IMR-90 (cell line): ENCODE results near the gene NEU1. TPM values are rescaled to one million over a fixed set of nuclear protein-coding genes. Genes with fewer than 3 reads are reported as not detected.

Experiments used
- ATAC-seq: fragments of 200-7000 bp; cut with Tn5 transposase; 2 replicates; pipeline ENCODE4 v1.9.1; 2020; ENCODE audit warnings: low read depth, mild to moderate bottlenecking, moderate library complexity
- BruUV-seq: library from RNA; stranded (reverse); fragments of 400-500 nt; replicated peaks from 2 replicates; lab custom pipeline; 2021; lab: Mats Ljungman, UMichigan
- CTCF ChIA-PET: fragments of 300-600 bp; formaldehyde crosslinking; extraction: SDS; loops from one replicate; lab custom pipeline; 2021; ENCODE audit warnings: antibody characterized with exemption; lab: Yijun Ruan, JAX
- POLR2A ChIA-PET: fragments of 300-600 bp; sonication (Branson Sonifier 250); formaldehyde crosslinking; loops from one replicate; lab custom pipeline; 2022; ENCODE audit warnings: antibody characterized with exemption; ENCODE audit not compliant: unreplicated experiment; lab: Charles Lee
- DNase-seq: peaks from one replicate; pipeline ENCODE4 v3.0.0; 2013
- H2AFZ ChIP-seq: replicated peaks from 2 replicates; pipeline ENCODE3; 2013; ENCODE audit warnings: low read length, mild to moderate bottlenecking; ENCODE audit not compliant: poor library complexity
- H2AK5ac ChIP-seq: 2 replicates; pipeline ENCODE4 v1.6.1; 2013; ENCODE audit warnings: low read depth, low read length, inconsistent platforms
- H2AK9ac ChIP-seq: replicated peaks from 2 replicates; pipeline ENCODE3; 2013; ENCODE audit warnings: mild to moderate bottlenecking, low read depth, low read length, moderate library complexity; ENCODE audit not compliant: poor library complexity
- H2BK120ac ChIP-seq: 2 replicates; pipeline ENCODE4 v1.6.1; 2013; ENCODE audit warnings: low read depth, low read length, inconsistent platforms
- H2BK15ac ChIP-seq: 3 replicates; pipeline ENCODE4 v1.6.1; 2013; ENCODE audit warnings: low read depth, low read length, inconsistent platforms
- H2BK20ac ChIP-seq: 2 replicates; pipeline ENCODE4 v1.6.1; 2013; ENCODE audit warnings: low read depth, mild to moderate bottlenecking, inconsistent platforms, low read length, moderate library complexity
- H2BK5ac ChIP-seq: 2 replicates; pipeline ENCODE4 v1.6.1; 2013; ENCODE audit warnings: mild to moderate bottlenecking, low read depth, low read length, inconsistent platforms; ENCODE audit not compliant: poor library complexity, severe bottlenecking
- H3K14ac ChIP-seq: replicated peaks from 2 replicates; pipeline ENCODE4 v1.6.1; 2013; ENCODE audit warnings: low read depth, low read length, inconsistent platforms
- H3K18ac ChIP-seq: 2 replicates; pipeline ENCODE4 v1.6.1; 2013; ENCODE audit warnings: low read depth, low read length, control low read depth
- H3K23ac ChIP-seq: 2 replicates; pipeline ENCODE4 v1.6.1; 2013; ENCODE audit warnings: low read depth, low read length, inconsistent platforms
- H3K27ac ChIP-seq: 2 replicates; pipeline ENCODE4 v1.5.1; 2013; ENCODE audit warnings: mild to moderate bottlenecking, control low read depth, low read length; ENCODE audit not compliant: insufficient read depth
- H3K27me3 ChIP-seq: 2 replicates; pipeline ENCODE4 v1.6.1; 2013; ENCODE audit warnings: low read length; ENCODE audit not compliant: control insufficient read depth, insufficient read depth
- H3K36me3 ChIP-seq: 2 replicates; pipeline ENCODE4 v1.6.1; 2013; ENCODE audit warnings: low read length, mixed read lengths; ENCODE audit not compliant: control insufficient read depth, insufficient read depth
- H3K4ac ChIP-seq: 2 replicates; pipeline ENCODE4 v1.6.1; 2013; ENCODE audit warnings: low read depth, low read length, inconsistent platforms
- H3K4me1 ChIP-seq: 2 replicates; pipeline ENCODE4 v1.6.1; 2013; ENCODE audit warnings: low read length, mixed read lengths; ENCODE audit not compliant: control insufficient read depth, insufficient read depth
- H3K4me2 ChIP-seq: 2 replicates; pipeline ENCODE4 v1.6.1; 2013; ENCODE audit warnings: low read depth, mild to moderate bottlenecking, control low read depth, low read length, moderate library complexity
- H3K4me3 ChIP-seq: 2 replicates; pipeline ENCODE4 v1.5.1; 2013; ENCODE audit warnings: low read depth, mild to moderate bottlenecking, control low read depth, low read length, moderate library complexity; ENCODE audit not compliant: insufficient read depth
- H3K56ac ChIP-seq: 2 replicates; pipeline ENCODE4 v1.6.1; 2013; ENCODE audit warnings: low read length, inconsistent platforms; ENCODE audit not compliant: insufficient read depth; ENCODE audit errors: extremely low read depth
- H3K79me1 ChIP-seq, 2 experiments: 2 replicates each; pipeline ENCODE4 v1.6.1; 2013; ENCODE audit warnings: low read length in 2 of 2, inconsistent platforms in 1 of 2, low read depth in 1 of 2
- H3K9ac ChIP-seq: 2 replicates; pipeline ENCODE4 v1.6.1; 2013; ENCODE audit warnings: low read depth, low read length, control low read depth
- H3K9me1 ChIP-seq: 2 replicates; pipeline ENCODE4 v1.6.1; 2013; ENCODE audit warnings: low read length, inconsistent platforms; ENCODE audit not compliant: insufficient read depth
- H3K9me3 ChIP-seq: 2 replicates; pipeline ENCODE4 v1.6.1; 2013; ENCODE audit warnings: low read length; ENCODE audit not compliant: control insufficient read depth, insufficient read depth
- H4K20me1 ChIP-seq: 2 replicates; pipeline ENCODE4 v1.6.1; 2013; ENCODE audit warnings: low read length, inconsistent platforms; ENCODE audit not compliant: insufficient read depth
- H4K5ac ChIP-seq: 2 replicates; pipeline ENCODE4 v1.6.1; 2013; ENCODE audit warnings: mild to moderate bottlenecking, low read depth, low read length, control low read depth
- H4K8ac ChIP-seq, 2 experiments: 2 replicates each; pipeline ENCODE4 v1.6.1; 2013; ENCODE audit warnings: low read depth in 2 of 2, low read length in 2 of 2, control low read depth in 1 of 2, inconsistent platforms in 1 of 2
- H4K91ac ChIP-seq: 2 replicates; pipeline ENCODE4 v1.6.1; 2013; ENCODE audit warnings: low read depth, low read length, inconsistent platforms; ENCODE audit not compliant: insufficient read depth
- BHLHE40 ChIP-seq: fragments of 150-350 bp; IDR thresholded peaks from 2 replicates; pipeline ENCODE4 v1.6.1; 2016; ENCODE audit warnings: mild to moderate bottlenecking, low read depth, low read length
- CHD1 ChIP-seq: IDR thresholded peaks from 2 replicates; pipeline ENCODE4 v1.6.1; 2012; ENCODE audit warnings: low read depth, low read length, improper control_type of control experiment
- CTCF ChIP-seq: conservative IDR thresholded peaks from 2 replicates; pipeline ENCODE4 v1.5.1; 2012; ENCODE audit warnings: mild to moderate bottlenecking, low read depth, low read length, improper control_type of control experiment
- ELK1 ChIP-seq: fragments of 150-350 bp; IDR thresholded peaks from 2 replicates; pipeline ENCODE4 v1.6.1; 2016; ENCODE audit warnings: low read depth, mild to moderate bottlenecking, low read length, moderate library complexity, borderline replicate concordance
- FOS ChIP-seq: fragments of 150-350 bp; IDR thresholded peaks from 2 replicates; pipeline ENCODE4 v1.6.1; 2016; ENCODE audit warnings: low read depth, low read length
- MAZ ChIP-seq: IDR thresholded peaks from 2 replicates; pipeline ENCODE4 v1.6.1; 2012; ENCODE audit warnings: low read depth, mild to moderate bottlenecking, low read length, improper control_type of control experiment, moderate library complexity, borderline replicate concordance
- NFE2L2 ChIP-seq: fragments of 150-350 bp; IDR thresholded peaks from 2 replicates; pipeline ENCODE4 v1.6.1; 2016; ENCODE audit warnings: low read depth, mild to moderate bottlenecking, low read length
- POLR2A ChIP-seq: IDR thresholded peaks from 2 replicates; pipeline ENCODE4 v1.6.1; 2012; ENCODE audit warnings: mild to moderate bottlenecking, low read depth, low read length
- RAD21 ChIP-seq: IDR thresholded peaks from 2 replicates; pipeline ENCODE4 v1.6.1; 2012; ENCODE audit warnings: low read length, improper control_type of control experiment
- RCOR1 ChIP-seq: IDR thresholded peaks from 2 replicates; pipeline ENCODE4 v1.6.1; 2012; ENCODE audit warnings: mild to moderate bottlenecking, low read length, improper control_type of control experiment; ENCODE audit not compliant: insufficient replicate concordance
- RFX5 ChIP-seq: IDR thresholded peaks from 2 replicates; pipeline ENCODE4 v1.8.0; 2012; ENCODE audit warnings: low read depth, mild to moderate bottlenecking, low read length, moderate library complexity
- SMC3 ChIP-seq: fragments of 150-350 bp; IDR thresholded peaks from 2 replicates; pipeline ENCODE4 v1.6.1; 2016; ENCODE audit warnings: low read depth, mild to moderate bottlenecking, antibody characterized with exemption, low read length, moderate library complexity
- USF2 ChIP-seq: fragments of 150-350 bp; IDR thresholded peaks from 2 replicates; pipeline ENCODE4 v1.6.1; 2017; ENCODE audit warnings: mild to moderate bottlenecking, antibody characterized with exemption, low read length, low read depth
- WGBS, 2 experiments: methylation state at CpG; one replicate each; pipeline versions ENCODE4 v1.1.5 to v1.1.7; 2013; ENCODE audit warnings: missing lambda C conversion rate in 2 of 2; ENCODE audit not compliant: insufficient read length in 1 of 2; ENCODE audit errors: extremely low coverage in 2 of 2; 5-methylcytosine and 5-hydroxymethylcytosine counted together
- dilution Hi-C: fragments of 300-500 bp; cut with HindIII; formaldehyde crosslinking; loops from one replicate; pipeline ENCODE4 v1.14.3; 2018; ENCODE audit warnings: low sequenced_read_pairs; ENCODE audit not compliant: unreplicated experiment
- in situ Hi-C: fragments of 300-500 bp; cut with MboI; formaldehyde crosslinking; loops from 3 replicates; pipeline ENCODE4 v1.14.3; 2019; ENCODE audit warnings: low sequenced_read_pairs, inconsistent platforms, mixed read lengths
- intact Hi-C: fragments of 100-400 bp; cut with micrococcal nuclease; formaldehyde crosslinking; loops from 2 replicates; pipeline ENCODE4 v1.10.0; 2022
- polyA plus RNA-seq, 3 experiments: library from polyadenylated mRNA; depleted of rRNA; stranded (reverse); fragments of >200 nt; gene quantifications; 2 replicates each; pipeline ENCODE4 v1.2.3, GENCODE V29; 2012; ENCODE audit warnings: low replicate concordance in 1 of 3
- total RNA-seq: library from RNA; depleted of rRNA; stranded (reverse); fragments of >200 nt; gene quantifications from 2 replicates; pipeline ENCODE4 v1.2.3, GENCODE V29; 2012

Gene NEU1
- total and polyA plus RNA-seq, 2 of the 4 experiments (the other 2 are of a cell fraction): 28.5 to 36.2 TPM

GRCh38 chr6:31874836-31875572 is 12.4 kb upstream of the NEU1 start:
- Histone ChIP-seq H2BK20ac (peak overlapping the region; percentile 19; the same call in 1 of the 2 replicates), H2BK15ac (no peak overlapping the region), H2AK9ac (no peak overlapping the region), H3K14ac (0 out of 2 replicates have a peak overlapping the region, but pooled peaks have one; percentile 3), H3K4me2 (no peak overlapping the region), H3K18ac (no peak overlapping the region), H3K4ac (peak overlapping the region; percentile 27; the same call in 1 of the 2 replicates), H3K27ac (no peak overlapping the region), H4K8ac (no peak overlapping the region), H2AFZ (no peak overlapping the region), H4K20me1 (no peaks in the 10 kb centered on the region), H2AK5ac (no peak overlapping the region), H3K23ac (no peak overlapping the region), H4K91ac (no peak overlapping the region), H3K4me1 (peaks cover 14% of the 10 kb centered on the region), H3K9me3 (no peaks in the 10 kb centered on the region), H3K36me3 (peaks cover 6% of the 10 kb centered on the region), H3K9ac (no peak overlapping the region), H3K56ac (no peak overlapping the region), H2BK120ac (no peak overlapping the region), H4K5ac (no peak overlapping the region), H3K27me3 (no peaks in the 10 kb centered on the region), H3K79me1 (no peaks in the 10 kb centered on the region), H3K9me1 (peaks cover 3% of the 10 kb centered on the region; the same call in 1 of the 2 replicates), H3K4me3 (no peak overlapping the region), H2BK5ac (no peak overlapping the region)
- TF ChIP-seq SMC3 (no peak), CTCF (no peak), RFX5 (no peak), USF2 (no peak), ELK1 (no peak), POLR2A (no peak), CHD1 (no peak), RAD21 (no peak), NFE2L2 (no peak), MAZ (no peak), RCOR1 (no peak), BHLHE40 (no peak), FOS (no peak)
- dilution Hi-C loops (no loop called here), intact Hi-C loops (no loop called here), in situ Hi-C loops (no loop called here)
- DNase-seq (peak; percentile 66), ATAC-seq (peak; percentile 57)
- ChIA-PET POLR2A (interaction anchor here (0.6 kb wide), 1 partner anchor 328 kb away, joined by 13 read pairs; the partner anchor contains the start of gene ATP6V1G2), CTCF (interaction anchor here (1.2 kb wide), 1 partner anchor 15 kb away, joined by 7 read pairs; no protein-coding TSS in a partner anchor)
- 50% methylated on average over 2 of the region's 5 CpGs; no CpG with 5 or more reads in 1 of the 2 experiments for WGBS, 2 experiments
- BruUV-seq: no TSS peak
